Measurements from ENCODE around the gene PRKCA. TPM values are rescaled to one million over a fixed set of nuclear protein-coding genes. Genes with fewer than 3 reads are reported as not detected.
A peak's percentile ranks its signal among the peaks of the same experiment; 100 is the strongest.

PRKCA gene
- total RNA-seq, 1 experiment from 2014 or later = 26.8 TPM

DNA sequence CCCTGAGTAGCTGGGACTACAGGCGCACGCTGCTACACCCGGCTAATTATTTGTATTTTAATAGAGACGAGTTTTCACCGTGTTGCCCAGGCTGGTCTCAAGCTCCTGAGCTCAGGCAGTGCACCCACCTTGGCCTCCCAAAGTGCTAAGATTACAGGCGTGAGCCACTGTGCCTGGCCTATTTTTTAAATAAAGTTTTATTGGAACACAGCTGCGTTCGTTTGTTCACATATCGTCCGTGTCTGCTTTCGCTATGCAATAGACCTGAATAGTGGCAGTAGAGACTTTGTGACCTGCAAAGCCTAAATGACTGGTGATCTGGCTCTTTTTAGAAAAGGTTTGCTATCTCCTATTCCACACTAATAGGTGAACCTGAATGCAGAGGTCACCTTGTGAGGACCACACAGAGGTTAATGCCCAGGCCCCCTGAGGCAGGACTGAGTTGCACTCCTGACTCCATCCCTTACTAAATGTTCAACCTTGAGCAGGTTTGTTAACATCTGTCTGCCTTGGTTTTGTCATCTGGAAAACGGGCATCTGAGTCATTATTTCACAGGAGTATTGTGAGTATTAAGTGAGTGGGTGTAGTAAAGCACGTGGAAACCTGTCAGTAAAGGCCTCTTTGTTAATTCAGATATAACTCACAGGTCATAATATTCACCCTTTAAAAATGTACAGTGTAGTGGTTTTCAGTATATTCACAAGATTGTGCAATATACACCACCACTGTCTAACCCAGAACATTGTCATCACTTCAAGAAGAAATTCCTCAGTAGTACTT, 375.0 kb downstream of the PRKCA start:
- peak; percentile 74 for DNase-seq (ENCODE audit: low read depth)

GRCh38 chr17:66678061-66678460, 375.6 kb downstream of the PRKCA start:
- no peak for DNase-seq (ENCODE audit: low read depth)

DNA sequence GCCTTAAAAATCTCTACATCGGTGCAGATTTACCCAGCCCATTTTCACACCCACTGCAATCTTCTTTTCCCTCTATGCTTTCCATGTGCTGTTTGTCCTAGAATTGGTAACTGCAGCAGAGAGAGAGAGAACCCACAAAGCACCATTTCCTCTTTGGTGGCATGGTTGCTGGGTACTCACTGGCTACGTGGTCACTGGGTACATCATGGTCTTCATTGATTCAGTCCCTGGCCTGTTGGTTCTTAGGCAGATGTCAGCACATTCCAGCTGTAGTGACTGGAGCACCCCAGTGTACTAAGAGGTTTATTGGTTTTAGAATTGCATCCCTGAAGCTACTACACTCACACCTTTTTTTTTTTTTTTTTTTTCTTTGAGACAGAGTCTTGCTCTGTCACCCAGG, 376.4 kb downstream of the PRKCA start:
- DNase-seq (ENCODE audit: low read depth) = no peak

DNA sequence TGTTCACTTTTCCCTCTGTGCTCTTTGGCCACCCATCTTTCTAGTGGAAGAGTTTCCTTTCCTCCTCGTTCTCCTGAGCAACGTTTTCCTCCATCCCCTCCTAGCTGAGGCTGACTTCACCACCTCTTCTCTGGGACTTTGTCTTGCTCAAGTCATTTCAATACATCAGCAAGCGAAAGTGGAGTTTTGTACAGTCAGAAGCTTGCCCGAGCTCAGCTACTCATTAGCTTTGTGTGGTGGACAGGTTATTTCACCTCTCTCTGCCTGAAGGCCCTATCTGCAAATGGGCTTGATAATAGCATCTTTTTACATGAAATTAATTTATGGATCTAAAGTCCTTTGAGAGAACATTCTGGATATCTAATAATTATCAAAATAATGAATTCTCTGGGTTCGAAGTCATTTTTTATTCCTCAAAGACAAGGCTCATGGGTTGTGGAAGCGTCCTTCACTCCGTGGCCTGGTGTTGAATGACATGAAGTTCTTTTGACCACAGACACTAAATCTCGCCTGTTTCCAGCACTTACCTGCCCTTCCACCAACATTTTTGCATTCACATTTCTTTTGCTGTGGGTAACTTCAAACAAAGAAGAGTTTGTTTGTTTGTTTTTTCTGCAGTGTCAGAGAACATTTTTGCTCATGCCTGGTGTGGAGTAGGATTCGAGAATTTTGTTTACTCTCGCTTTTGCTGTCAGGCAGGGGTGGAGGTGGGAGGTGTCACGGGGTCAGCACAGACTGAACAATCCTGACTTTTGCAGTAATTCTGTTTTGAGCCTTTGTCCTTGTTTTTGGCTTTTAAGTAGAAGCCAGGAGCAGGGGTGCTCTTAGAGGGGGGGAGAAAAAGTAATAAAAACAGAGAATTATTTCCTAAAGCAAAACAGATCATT, 377.5 kb downstream of the PRKCA start:
- no peak for DNase-seq (ENCODE audit: low read depth)

GRCh38 chr17:66682283-66682682, 379.9 kb downstream of the PRKCA start:
- no peak for DNase-seq (ENCODE audit: low read depth)

DNA sequence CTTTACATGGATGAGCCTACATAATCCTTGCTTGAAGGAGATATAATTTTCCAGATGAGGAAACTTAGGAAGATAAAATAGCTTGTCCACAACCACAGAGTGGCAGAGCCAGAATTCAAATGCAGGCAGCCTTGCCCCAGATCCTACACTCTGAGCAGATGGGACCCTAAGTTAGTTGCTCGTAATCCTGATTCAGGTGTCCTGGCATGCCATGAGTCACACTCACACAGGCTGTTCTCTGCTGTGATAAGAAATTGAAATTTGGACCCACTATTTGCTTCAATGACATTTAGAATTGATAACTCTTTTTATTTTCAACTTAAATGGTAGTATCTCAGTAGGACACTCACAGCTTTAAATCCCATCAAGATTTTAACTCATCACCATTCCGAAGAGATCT, 381.8 kb downstream of the PRKCA start:
- no peak for DNase-seq (ENCODE audit: low read depth)

GRCh38 chr17:66684731-66685130, 382.3 kb downstream of the PRKCA start:
- no peak for DNase-seq (ENCODE audit: low read depth)

GRCh38 chr17:66686601-66687000, 384.2 kb downstream of the PRKCA start:
- DNase-seq (ENCODE audit: low read depth) = no peak

GRCh38 chr17:66687570-66688284, 385.3 kb downstream of the PRKCA start:
- no peak for DNase-seq (ENCODE audit: low read depth)

- DNase-seq (ENCODE audit: low read depth) = no peak
These were observed 386.8 kb downstream of the PRKCA start for GRCh38 chr17:66689221-66689620.

- DNase-seq (ENCODE audit: low read depth) = no peak
These were observed 387.8 kb downstream of the PRKCA start for GRCh38 chr17:66690166-66690565.

DNA sequence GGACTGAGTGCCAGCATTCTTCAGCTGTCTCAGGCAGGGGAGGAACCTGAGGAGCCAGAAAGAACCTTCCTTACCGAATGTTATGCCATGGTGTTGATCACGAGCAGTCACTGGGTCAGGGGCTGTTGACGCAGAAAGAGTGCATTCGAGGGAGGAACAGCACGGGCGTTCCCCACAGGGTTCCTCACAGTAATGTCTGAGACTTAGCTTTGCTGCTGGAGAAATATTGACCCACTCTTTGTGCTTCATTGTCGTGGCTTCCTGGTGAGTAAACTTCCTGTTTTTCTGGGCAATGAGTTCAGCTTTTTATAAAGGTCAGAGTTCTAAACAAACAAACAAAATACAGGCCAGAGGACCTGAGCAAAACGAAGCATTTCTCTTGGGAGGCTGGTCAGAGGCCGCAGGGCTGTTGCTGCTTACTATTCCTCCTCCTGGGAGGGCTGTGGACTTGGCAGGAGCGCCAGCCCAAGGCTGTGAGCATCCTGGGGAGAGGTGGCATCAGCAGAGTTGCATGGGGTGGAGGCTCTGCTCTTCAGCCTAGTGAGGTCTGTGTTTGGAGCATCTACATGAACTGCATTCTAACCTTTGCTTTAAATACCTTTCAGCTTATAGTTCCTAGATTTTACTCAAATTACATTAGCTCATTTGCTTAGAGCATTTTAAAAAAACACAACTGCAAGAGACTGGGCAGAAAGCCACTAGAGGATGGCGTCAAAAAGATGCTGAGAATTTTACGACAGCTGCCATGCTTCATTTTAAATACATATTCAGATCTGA, 389.4 kb downstream of the PRKCA start:
- peak; percentile 82 for DNase-seq (ENCODE audit: low read depth)

GRCh38 chr17:66692421-66692690, 389.9 kb downstream of the PRKCA start:
- DNase-seq (ENCODE audit: low read depth) = no peak

GRCh38 chr17:66695098-66695497, 392.7 kb downstream of the PRKCA start:
- no peak for DNase-seq (ENCODE audit: low read depth)

- DNase-seq (ENCODE audit: low read depth) = no peak
These were observed 395.9 kb downstream of the PRKCA start for GRCh38 chr17:66698270-66698669.

DNA sequence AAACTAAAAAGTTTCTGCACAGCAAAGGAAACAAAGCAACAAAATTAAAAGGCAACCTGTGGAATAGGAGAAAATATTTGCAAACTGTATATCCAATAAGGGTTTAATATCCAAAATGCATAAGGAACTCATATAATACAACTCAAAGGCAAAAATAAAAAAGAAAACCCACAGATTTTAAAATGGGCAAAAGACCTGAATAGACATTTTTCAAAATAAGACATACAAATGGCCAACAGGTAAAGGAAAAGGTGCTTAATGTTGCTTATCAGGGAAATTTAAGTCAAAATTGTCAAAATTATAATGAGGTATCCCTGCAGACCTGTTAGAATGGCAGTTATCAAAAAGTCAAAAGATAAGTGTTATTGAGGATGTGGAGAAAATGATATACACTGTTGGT, 399.0 kb downstream of the PRKCA start:
- no peak for DNase-seq (ENCODE audit: low read depth)

GRCh38 chr17:66702106-66702936, 399.9 kb downstream of the PRKCA start:
- no peak for DNase-seq (ENCODE audit: low read depth)

- no peak for DNase-seq (ENCODE audit: low read depth)
These were observed 402.6 kb downstream of the PRKCA start for GRCh38 chr17:66704858-66705520.

- no peak for DNase-seq (ENCODE audit: low read depth)
These were observed 404.5 kb downstream of the PRKCA start for GRCh38 chr17:66706851-66707450.

GRCh38 chr17:66711401-66711800, 409.0 kb downstream of the PRKCA start:
- DNase-seq (ENCODE audit: low read depth) = no peak

Data from LHCN-M2 (cell line).